CD14-positive monocyte (primary cell): ENCODE data around the gene NKD2. TPM values are rescaled to one million over a fixed set of nuclear protein-coding genes. Genes with fewer than 3 reads are reported as not detected.

Experiments
- DNase-seq, 3 donors: peaks; one replicate each; pipeline ENCODE4 v3.0.0-alpha.2; 2011 to 2022
- H2AFZ ChIP-seq: 2 replicates; pipeline ENCODE4 v1.6.0; 2012; ENCODE audit warnings: mild to moderate bottlenecking, low read depth, low read length, inconsistent platforms; ENCODE audit not compliant: insufficient read depth, poor library complexity, severe bottlenecking
- H3K27ac ChIP-seq, 2 donors: 1 replicate in 1 of 2; 2 replicates in 1 of 2; pipeline ENCODE4 v1.5.1; 2012 to 2013; ENCODE audit warnings: low read length in 2 of 2, control low read depth in 1 of 2, inconsistent platforms in 1 of 2, low read depth in 1 of 2, mild to moderate bottlenecking in 1 of 2
- H3K27me3 ChIP-seq, 2 donors: one replicate each; pipeline versions ENCODE4 v1.6.0 to v1.6.1; 2011 to 2013; ENCODE audit warnings: low read length in 2 of 2; ENCODE audit not compliant: control insufficient read depth in 2 of 2, insufficient read depth in 2 of 2
- H3K36me3 ChIP-seq, 2 donors: replicated peaks in 1 of 2; 1 replicate in 1 of 2; 2 replicates in 1 of 2; pipeline versions ENCODE4 v1.5.1 to v1.6.1; 2012 to 2013; ENCODE audit warnings: low read length in 2 of 2, control low read depth in 1 of 2, inconsistent platforms in 1 of 2, mild to moderate bottlenecking in 1 of 2; ENCODE audit not compliant: insufficient read depth in 2 of 2, control insufficient read depth in 1 of 2
- H3K4me1 ChIP-seq, 2 donors: 1 replicate in 1 of 2; 2 replicates in 1 of 2; pipeline versions ENCODE4 v1.5.1 to v1.6.1; 2012 to 2013; ENCODE audit warnings: low read length in 2 of 2, control low read depth in 1 of 2, inconsistent platforms in 1 of 2, mild to moderate bottlenecking in 1 of 2, moderate library complexity in 1 of 2; ENCODE audit not compliant: insufficient read depth in 2 of 2, control insufficient read depth in 1 of 2
- H3K4me2 ChIP-seq: replicated peaks from 2 replicates; pipeline ENCODE3; 2012; ENCODE audit warnings: low read length, moderate library complexity, mild to moderate bottlenecking; ENCODE audit not compliant: poor library complexity, severe bottlenecking; ENCODE audit errors: extremely low read depth
- H3K4me3 ChIP-seq, 3 experiments: fragments of 200-600 bp in 1 of 3; sonication (generic) in 1 of 3; replicated peaks in 1 of 3; 1 replicate in 2 of 3; 2 replicates in 1 of 3; pipeline ENCODE4 v1.5.1; 2011 to 2013; ENCODE audit warnings: low read length in 3 of 3, mild to moderate bottlenecking in 3 of 3, control low read depth in 2 of 3, low read depth in 2 of 3, inconsistent platforms in 1 of 3, moderate library complexity in 1 of 3
- H3K79me2 ChIP-seq: 2 replicates; pipeline ENCODE4 v1.6.0; 2012; ENCODE audit warnings: mild to moderate bottlenecking, control low read depth, inconsistent platforms, low read length, moderate library complexity; ENCODE audit not compliant: insufficient read depth
- H3K9ac ChIP-seq: 2 replicates; pipeline ENCODE4 v1.6.0; 2017; ENCODE audit warnings: low read length, mild to moderate bottlenecking; ENCODE audit not compliant: insufficient read depth, poor library complexity, severe bottlenecking
- H3K9me3 ChIP-seq, 2 donors: replicated peaks in 1 of 2; 1 replicate in 1 of 2; 2 replicates in 1 of 2; pipeline versions ENCODE4 v1.5.1 to v1.6.1; 2012 to 2013; ENCODE audit warnings: low read length in 2 of 2, control low read depth in 1 of 2; ENCODE audit not compliant: control insufficient read depth in 1 of 2, insufficient read depth in 1 of 2
- H4K20me1 ChIP-seq: 2 replicates; pipeline ENCODE4 v1.6.0; 2012; ENCODE audit warnings: mild to moderate bottlenecking, low read length, control low read depth, moderate library complexity; ENCODE audit not compliant: insufficient read depth
- H3K27ac Mint-ChIP-seq, 7 donors: one replicate each; pipeline ENCODE4 v1.8.0; 2020; ENCODE audit warnings: mild to moderate bottlenecking in 7 of 7, mixed read lengths in 7 of 7, moderate library complexity in 6 of 7, inconsistent platforms in 2 of 7
- H3K27me3 Mint-ChIP-seq, 3 donors: one replicate each; pipeline ENCODE4 v1.8.0; 2021 to 2022; ENCODE audit warnings: low read depth in 3 of 3, mild to moderate bottlenecking in 3 of 3, mixed read lengths in 3 of 3, moderate library complexity in 3 of 3, inconsistent platforms in 1 of 3
- H3K36me3 Mint-ChIP-seq, 2 donors: one replicate each; pipeline ENCODE4 v1.8.0; 2020; ENCODE audit warnings: mixed read lengths in 2 of 2, inconsistent platforms in 1 of 2, mild to moderate bottlenecking in 1 of 2
- H3K4me1 Mint-ChIP-seq: one replicate; pipeline ENCODE4 v1.8.0; 2020; ENCODE audit warnings: mild to moderate bottlenecking, mixed read lengths
- H3K4me3 Mint-ChIP-seq, 2 donors: one replicate each; pipeline ENCODE4 v1.8.0; 2020; ENCODE audit warnings: mild to moderate bottlenecking in 2 of 2, mixed read lengths in 2 of 2, moderate library complexity in 1 of 2
- H3K9me3 Mint-ChIP-seq, 7 donors: one replicate each; pipeline ENCODE4 v1.8.0; 2020 to 2022; ENCODE audit warnings: mixed read lengths in 7 of 7, mild to moderate bottlenecking in 6 of 7, moderate library complexity in 6 of 7, inconsistent platforms in 2 of 7
- CTCF ChIP-seq: fragments of 200-600 bp; IDR thresholded peaks from one replicate; pipeline ENCODE4 v1.8.0; 2022; ENCODE audit warnings: antibody characterized with exemption, mild to moderate bottlenecking
- WGBS: methylation state at CpG from one replicate; pipeline ENCODE4 v1.1.5; 2013; ENCODE audit warnings: missing lambda C conversion rate; ENCODE audit not compliant: insufficient coverage; 5-methylcytosine and 5-hydroxymethylcytosine counted together
- intact Hi-C, 2 donors: fragments of 100-400 bp; cut with micrococcal nuclease; formaldehyde crosslinking; loops; one replicate each; pipeline versions ENCODE4 v1.15.0 to v1.15.1; 2023
- polyA plus RNA-seq, 3 donors: library from polyadenylated mRNA; depleted of rRNA in 1 of 3; unstranded in 2 of 3; stranded (reverse) in 1 of 3; fragments of 300-500 nt in 2 of 3; fragments of >200 nt in 1 of 3; fragmentation: Illumina TruSeq in 2 of 3; gene quantifications; 1 replicate in 2 of 3; 2 replicates in 1 of 3; pipeline ENCODE4 v1.2.3, GENCODE V29; 2012 to 2021

Gene NKD2
- polyA plus RNA-seq, 3 donors, result not detected

GRCh38 chr5:1031306-1031959 lies 22.8 kb downstream of the NKD2 start:
- intact Hi-C loops, result no loop called here
- no peaks in the 10 kb centered on the region for H3K79me2 ChIP-seq
- no peaks in the 10 kb centered on the region for H3K9me3 ChIP-seq
- H3K4me3 ChIP-seq, result no peak overlapping the region
- WGBS, result 96% methylated on average over 19 of the region's 19 CpGs
- peaks cover under 1 to 5% (median 4%) of the 10 kb centered on the region in 3 donors for H3K27me3 Mint-ChIP-seq
- no peak overlapping the region for H3K4me3 Mint-ChIP-seq
- H3K4me1 ChIP-seq, result no peaks in the 10 kb centered on the region
- peaks cover 0 to 3% (median 0%) of the 10 kb centered on the region in 7 donors for H3K9me3 Mint-ChIP-seq
- no peaks in the 10 kb centered on the region for H4K20me1 ChIP-seq
- no peak overlapping the region for H3K27ac ChIP-seq
- no peaks in the 10 kb centered on the region for H3K36me3 ChIP-seq
- no peak overlapping the region for H3K27ac Mint-ChIP-seq
- no peaks in the 10 kb centered on the region for H3K27me3 ChIP-seq
- TF ChIP-seq CTCF, result no peak
- H3K4me1 Mint-ChIP-seq, result no peaks in the 10 kb centered on the region
- no peak overlapping the region for H3K9ac ChIP-seq
- no peak overlapping the region for H3K4me2 ChIP-seq
- no peak overlapping the region for H2AFZ ChIP-seq
- no peak for DNase-seq
- H3K36me3 Mint-ChIP-seq, result no peaks in the 10 kb centered on the region

GRCh38 chr5:1032011-1032410 lies 23.4 kb downstream of the NKD2 start:
- H4K20me1 ChIP-seq, result no peaks in the 10 kb centered on the region
- no peaks in the 10 kb centered on the region for H3K36me3 ChIP-seq
- 93% methylated on average over 15 of the region's 16 CpGs for WGBS
- H3K9me3 Mint-ChIP-seq, result peaks cover 0 to 3% (median 0%) of the 10 kb centered on the region in 7 donors
- peaks cover 2 to 5% (median 4%) of the 10 kb centered on the region in 3 donors for H3K27me3 Mint-ChIP-seq
- H3K36me3 Mint-ChIP-seq, result no peaks in the 10 kb centered on the region
- no peak overlapping the region for H3K9ac ChIP-seq
- H3K9me3 ChIP-seq, result no peaks in the 10 kb centered on the region
- no peak overlapping the region for H3K4me3 Mint-ChIP-seq
- TF ChIP-seq CTCF, result no peak
- no peak overlapping the region for H2AFZ ChIP-seq
- H3K4me1 ChIP-seq, result no peaks in the 10 kb centered on the region
- DNase-seq, result no peak
- H3K79me2 ChIP-seq, result no peaks in the 10 kb centered on the region
- intact Hi-C loops, result no loop called here
- no peak overlapping the region for H3K4me3 ChIP-seq
- H3K4me2 ChIP-seq, result no peak overlapping the region
- no peak overlapping the region for H3K27ac Mint-ChIP-seq
- H3K27me3 ChIP-seq, result no peaks in the 10 kb centered on the region
- no peak overlapping the region for H3K27ac ChIP-seq
- H3K4me1 Mint-ChIP-seq, result no peaks in the 10 kb centered on the region
